Uterus (tissue), 4 donors: ENCODE results near the gene SLC4A2. TPM values are rescaled to one million over a fixed set of nuclear protein-coding genes. Genes with fewer than 3 reads are reported as not detected.

Experiments
- DNase-seq, 2 donors: peaks; one replicate each; pipeline ENCODE4 v3.0.0-alpha.2; 2019 to 2020
- H3K27ac ChIP-seq, 2 donors: fragments of 200-600 bp; sonication (generic); 1 replicate in 1 of 2; 2 replicates in 1 of 2; pipeline ENCODE4 v1.5.1; 2016 to 2018
- H3K27me3 ChIP-seq, 2 donors: fragments of 200-600 bp; sonication (generic); one replicate each; pipeline ENCODE4 v1.5.1; 2018 to 2019; ENCODE audit warnings: control low read depth in 1 of 2
- H3K36me3 ChIP-seq, 2 donors: fragments of 200-600 bp; sonication (generic); one replicate each; pipeline ENCODE4 v1.5.1; 2019; ENCODE audit warnings: control low read depth in 1 of 2
- H3K4me1 ChIP-seq, 2 donors: fragments of 200-600 bp; sonication (generic); one replicate each; pipeline ENCODE4 v1.5.1; 2018 to 2019; ENCODE audit warnings: control low read depth in 1 of 2
- H3K4me3 ChIP-seq, 2 donors: fragments of 200-600 bp; sonication (generic); 1 replicate in 1 of 2; 2 replicates in 1 of 2; pipeline ENCODE4 v1.5.1; 2018 to 2019; ENCODE audit warnings: mild to moderate bottlenecking in 1 of 2
- H3K9me3 ChIP-seq, 2 donors: fragments of 200-600 bp; sonication (generic); one replicate each; pipeline ENCODE4 v1.5.1; 2019; ENCODE audit warnings: control low read depth in 1 of 2
- CTCF ChIP-seq, 4 experiments: fragments of 200-600 bp in 2 of 4; fragments of 450-650 bp in 2 of 4; sonication (generic) in 2 of 4; IDR thresholded peaks; one replicate each; pipeline ENCODE4 v1.5.1; 2016 to 2019; ENCODE audit warnings: antibody characterized with exemption in 4 of 4, mild to moderate bottlenecking in 2 of 4, moderate library complexity in 1 of 4
- POLR2A ChIP-seq, 2 donors: fragments of 450-650 bp; IDR thresholded peaks; one replicate each; pipeline ENCODE4 v1.6.1; 2016; ENCODE audit warnings: antibody characterized with exemption in 2 of 2, mild to moderate bottlenecking in 1 of 2, moderate library complexity in 1 of 2
- intact Hi-C: fragments of 100-400 bp; cut with DNase I; formaldehyde crosslinking; loops from one replicate; pipeline ENCODE4 v1.15.1; 2023; ENCODE audit warnings: low total_unique reads
- total RNA-seq, 4 donors: library from RNA; depleted of rRNA in 3 of 4; stranded (reverse); fragments of >200 nt in 3 of 4; gene quantifications; one replicate each; pipeline versions ENCODE4 v1.1.0 to v1.2.4, GENCODE V29; 2014 to 2023
- donor health status: DM: yes; HTN: yes; CAD: no.

The SLC4A2 gene
- total RNA-seq, 4 donors from 2014 or later = 37.4 to 177 (median 88.6) TPM

GRCh38 chr7:151068069-151068773 lies 8.8 kb downstream of the SLC4A2 start:
- Histone ChIP-seq H3K4me3 (no peak overlapping the region), H3K4me1 (no peaks in the 10 kb centered on the region), H3K27me3 (no peaks in the 10 kb centered on the region), H3K27ac (no peak overlapping the region), H3K9me3 (no peaks in the 10 kb centered on the region), H3K36me3 (no peaks in the 10 kb centered on the region)
- no peak for DNase-seq
- intact Hi-C loops = no loop called here
- TF ChIP-seq POLR2A (IDR thresholded peaks at IDR 0.05) = no peak
- no peak for TF ChIP-seq CTCF (IDR thresholded peaks at IDR 0.05)

- Histone ChIP-seq H3K27ac (no peak overlapping the region), H3K9me3 (no peaks in the 10 kb centered on the region), H3K36me3 (no peaks in the 10 kb centered on the region), H3K27me3 (no peaks in the 10 kb centered on the region), H3K4me1 (no peaks in the 10 kb centered on the region), H3K4me3 (no peak overlapping the region)
- intact Hi-C loops = no loop called here
- TF ChIP-seq CTCF (IDR thresholded peaks at IDR 0.05) (no peak), POLR2A (IDR thresholded peaks at IDR 0.05) (no peak)
- DNase-seq = no peak
Measured at GRCh38 chr7:151069841-151070573, 10.6 kb downstream of the SLC4A2 start.

GRCh38 chr7:151070574-151070960 lies 11.2 kb downstream of the SLC4A2 start:
- DNase-seq = no peak
- TF ChIP-seq POLR2A (IDR thresholded peaks at IDR 0.05) = no peak
- Histone ChIP-seq H3K27ac (no peak overlapping the region), H3K4me3 (no peak overlapping the region), H3K4me1 (no peaks in the 10 kb centered on the region), H3K36me3 (no peaks in the 10 kb centered on the region), H3K27me3 (no peaks in the 10 kb centered on the region), H3K9me3 (no peaks in the 10 kb centered on the region)
- intact Hi-C loops = no loop called here

- H3K36me3 ChIP-seq = no peaks in the 10 kb centered on the region
- no peak overlapping the region for H3K27ac ChIP-seq
- no peaks in the 10 kb centered on the region for H3K27me3 ChIP-seq
- intact Hi-C loops = no loop called here
- H3K4me3 ChIP-seq = no peak overlapping the region
- DNase-seq = no peak
- TF ChIP-seq CTCF (IDR thresholded peaks at IDR 0.05) = no peak
- no peak for TF ChIP-seq POLR2A (IDR thresholded peaks at IDR 0.05)
- H3K4me1 ChIP-seq = no peaks in the 10 kb centered on the region
- no peaks in the 10 kb centered on the region for H3K9me3 ChIP-seq
Measured at GRCh38 chr7:151071032-151071866, 11.9 kb downstream of the SLC4A2 start.

GRCh38 chr7:151073990-151074389 lies 14.6 kb downstream of the SLC4A2 start:
- H3K36me3 ChIP-seq = no peaks in the 10 kb centered on the region
- H3K9me3 ChIP-seq = no peaks in the 10 kb centered on the region
- intact Hi-C loops = no loop called here
- TF ChIP-seq POLR2A (IDR thresholded peaks at IDR 0.05) (no peak), CTCF (IDR thresholded peaks at IDR 0.05) (no peak)
- no peak for DNase-seq
- H3K4me3 ChIP-seq = no peak overlapping the region
- H3K27ac ChIP-seq = no peak overlapping the region
- no peaks in the 10 kb centered on the region for H3K27me3 ChIP-seq
- no peaks in the 10 kb centered on the region for H3K4me1 ChIP-seq
